KOPT-K1 (cell line): Measurements from ENCODE around the gene FYB1.

ENCODE experiments used
- H3K27ac ChIP-seq: fragments of 200-600 bp; sonication (generic); 2 replicates; pipeline ENCODE4 v1.5.1; 2016; ENCODE audit warnings: antibody characterized with exemption, mild to moderate bottlenecking, low read depth, low read length; ENCODE audit not compliant: poor library complexity, severe bottlenecking
- H3K36me3 ChIP-seq: fragments of 200-600 bp; sonication (generic); 2 replicates; pipeline ENCODE4 v1.5.1; 2017; ENCODE audit warnings: antibody characterized with exemption, mild to moderate bottlenecking, low read length, moderate library complexity; ENCODE audit not compliant: insufficient read depth
- H3K9me3 ChIP-seq: fragments of 200-600 bp; sonication (generic); 2 replicates; pipeline ENCODE4 v1.5.1; 2017; ENCODE audit warnings: antibody characterized with exemption, low read length, mild to moderate bottlenecking; ENCODE audit not compliant: insufficient read depth, poor library complexity, severe bottlenecking

The FYB1 gene

DNA sequence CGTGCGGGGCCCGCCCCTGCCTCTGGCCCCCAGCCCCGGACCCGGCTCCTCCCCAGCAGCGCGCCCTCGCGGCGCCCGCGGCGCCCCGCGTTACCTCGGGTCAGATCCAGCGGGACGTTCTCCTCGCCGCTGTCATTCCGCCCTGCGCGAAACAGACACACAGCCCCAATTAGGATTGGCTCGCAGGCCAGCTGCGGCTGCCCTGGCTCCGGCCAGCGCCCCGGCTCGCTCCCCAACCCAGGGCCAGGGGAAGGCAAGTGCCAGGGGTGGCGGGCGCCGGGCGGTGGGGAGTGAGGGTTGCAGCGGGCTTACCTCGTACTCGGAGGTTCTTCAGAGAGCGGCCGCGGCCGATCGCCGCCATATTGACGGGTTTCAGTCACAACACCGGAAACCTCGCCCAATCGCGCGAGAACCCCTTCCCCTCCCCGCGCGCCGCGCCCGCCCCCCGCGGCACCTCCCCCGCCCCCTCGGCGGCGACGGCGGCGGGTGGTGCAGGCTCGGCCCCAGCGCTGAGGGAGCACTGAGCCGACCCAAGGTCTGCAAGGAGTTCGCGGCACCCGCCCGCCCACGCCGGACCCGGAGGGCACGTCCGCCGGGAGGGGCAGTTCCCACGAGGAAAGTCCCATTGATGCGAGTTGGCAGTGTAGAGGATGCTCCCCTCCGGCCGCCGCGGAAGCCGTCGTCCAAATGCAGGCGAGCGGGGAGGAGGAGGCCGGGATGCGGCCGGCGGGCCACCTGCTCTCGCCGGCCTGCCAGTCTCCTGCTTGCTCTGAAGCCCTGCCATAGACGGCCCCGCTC, 145.1 kb downstream of the FYB1 start, which contains the start of gene RICTOR:
Gene RICTOR, minus strand, starts transcription at position 383 of the 798 bp plus-strand sequence. Its CDS starts 22 bp downstream, at position 361.
- no peaks in the 10 kb centered on the region for H3K9me3 ChIP-seq
- H3K36me3 ChIP-seq, result peaks cover 14% of the 10 kb centered on the region
- peak within 1 kb of the TSS; percentile 86 for H3K27ac ChIP-seq

DNA sequence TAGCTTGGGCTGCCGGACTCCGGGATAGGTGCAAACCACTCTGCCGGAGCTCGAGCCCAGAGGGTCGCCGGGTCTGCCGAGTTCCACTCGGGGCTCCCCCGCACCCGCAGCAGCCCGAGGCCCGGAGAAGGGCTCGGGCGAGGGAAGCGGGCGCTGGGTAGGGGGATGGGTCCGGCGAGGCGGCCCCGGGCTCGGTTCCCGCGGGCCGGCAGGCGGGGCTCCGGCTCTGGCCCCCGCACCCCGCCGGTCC, 145.7 kb downstream of the FYB1 start:
- Histone ChIP-seq H3K27ac (peak overlapping the region; percentile 86), H3K9me3 (peaks cover under 1% of the 10 kb centered on the region), H3K36me3 (peaks cover 20% of the 10 kb centered on the region)

DNA sequence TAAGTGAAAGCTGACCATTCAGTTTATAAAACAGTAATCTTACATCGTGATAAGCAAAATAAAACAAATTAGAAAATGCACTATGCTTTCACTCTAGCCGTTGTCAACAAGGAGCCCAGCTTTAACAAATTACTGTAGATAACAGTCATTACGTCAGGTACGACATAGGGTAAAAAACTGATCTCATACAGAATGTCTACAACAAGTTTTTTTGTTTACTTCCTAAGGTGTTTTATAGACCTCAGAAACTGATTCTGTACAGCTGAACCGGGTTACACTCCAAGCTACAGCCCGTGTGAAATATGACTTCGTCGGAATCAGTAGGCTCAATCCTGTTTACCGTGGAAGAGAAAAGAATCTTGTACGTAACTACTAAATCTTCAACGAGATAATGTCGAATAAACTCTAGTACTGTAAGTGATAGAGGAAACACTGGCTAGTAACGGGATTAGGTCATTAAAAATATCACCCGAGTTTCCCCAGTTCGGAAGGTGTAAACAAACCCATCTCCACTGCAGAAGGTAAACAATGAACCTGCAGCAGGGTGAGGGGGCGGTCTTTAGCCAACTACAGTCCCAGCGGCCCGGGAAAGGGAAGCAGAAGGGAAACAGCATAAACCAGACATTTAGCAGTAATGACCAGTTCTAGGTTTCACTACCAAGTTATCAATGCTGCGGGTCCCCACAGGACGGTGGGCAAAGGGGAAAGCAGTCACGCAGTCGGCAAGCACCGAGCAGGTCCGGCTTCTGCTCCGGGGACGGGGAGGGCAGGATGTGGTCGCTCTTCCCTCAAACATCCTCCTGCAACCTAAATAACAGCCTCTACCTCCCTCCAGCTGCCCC, 146.2 kb downstream of the FYB1 start:
- Histone ChIP-seq H3K27ac (peak overlapping the region; percentile 86), H3K36me3 (peaks cover 25% of the 10 kb centered on the region), H3K9me3 (peaks cover 6% of the 10 kb centered on the region)

DNA sequence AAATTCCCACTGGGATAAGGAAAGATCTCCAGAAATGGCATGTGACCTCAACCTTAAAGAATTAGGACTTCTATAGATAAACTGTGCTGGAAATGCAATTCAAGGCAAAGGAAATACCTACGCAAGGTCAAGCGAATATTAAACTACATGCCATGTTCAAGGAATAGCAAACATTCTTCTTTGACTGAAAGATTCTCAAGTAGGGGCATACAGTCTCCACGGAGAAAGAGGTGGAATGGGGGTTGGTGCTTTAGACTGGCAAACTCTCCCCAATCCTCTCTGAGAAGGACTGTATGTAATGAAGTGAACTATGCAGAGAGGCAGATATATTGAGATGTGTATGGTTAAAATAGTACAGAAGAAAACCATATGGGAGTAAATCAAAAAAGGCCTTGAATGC, 151.3 kb downstream of the FYB1 start:
- no peak overlapping the region for H3K27ac ChIP-seq
- H3K9me3 ChIP-seq, result peaks cover 32% of the 10 kb centered on the region
- peaks cover 57% of the 10 kb centered on the region for H3K36me3 ChIP-seq

DNA sequence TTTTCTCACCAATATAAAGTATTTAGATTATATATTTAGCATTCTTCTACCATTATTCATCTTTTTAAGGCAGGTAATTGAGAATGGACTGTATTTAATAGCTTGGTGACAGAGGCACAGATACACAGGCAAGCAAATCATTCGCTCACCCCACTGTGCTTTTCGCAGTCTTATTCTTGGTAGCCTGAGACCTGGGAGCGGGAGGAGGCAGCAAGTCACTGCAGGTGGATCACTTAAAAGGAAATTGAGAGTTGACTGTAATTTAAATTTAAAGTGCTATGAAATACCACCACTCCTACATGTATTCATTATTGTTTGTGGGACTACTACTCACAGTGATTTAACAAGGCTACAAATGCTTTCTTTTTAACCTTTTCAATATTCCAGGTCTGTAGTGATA, 154.9 kb downstream of the FYB1 start:
- H3K36me3 ChIP-seq, result peaks cover 44% of the 10 kb centered on the region
- H3K27ac ChIP-seq, result no peak overlapping the region
- peaks cover 32% of the 10 kb centered on the region for H3K9me3 ChIP-seq

DNA sequence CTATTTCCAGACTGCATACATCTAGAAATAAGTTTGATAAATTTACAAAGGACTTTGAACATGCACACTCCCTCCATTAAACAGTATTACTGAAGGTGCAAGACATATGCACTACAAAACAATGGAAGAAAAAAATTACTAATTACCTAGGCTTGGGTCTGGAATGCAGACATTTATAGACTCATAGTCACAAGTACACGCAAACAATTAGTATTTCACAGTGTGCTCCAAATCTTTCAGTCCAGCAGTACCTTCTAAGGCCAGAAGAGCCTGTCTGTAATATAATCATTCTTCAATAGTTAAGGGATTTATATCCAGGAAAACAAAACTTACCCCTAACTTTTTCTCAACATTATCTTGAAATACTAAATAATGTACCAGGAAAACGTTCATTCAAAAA, 156.3 kb downstream of the FYB1 start:
- H3K9me3 ChIP-seq, result peaks cover 25% of the 10 kb centered on the region
- H3K36me3 ChIP-seq, result peaks cover 30% of the 10 kb centered on the region
- H3K27ac ChIP-seq, result no peak overlapping the region

DNA sequence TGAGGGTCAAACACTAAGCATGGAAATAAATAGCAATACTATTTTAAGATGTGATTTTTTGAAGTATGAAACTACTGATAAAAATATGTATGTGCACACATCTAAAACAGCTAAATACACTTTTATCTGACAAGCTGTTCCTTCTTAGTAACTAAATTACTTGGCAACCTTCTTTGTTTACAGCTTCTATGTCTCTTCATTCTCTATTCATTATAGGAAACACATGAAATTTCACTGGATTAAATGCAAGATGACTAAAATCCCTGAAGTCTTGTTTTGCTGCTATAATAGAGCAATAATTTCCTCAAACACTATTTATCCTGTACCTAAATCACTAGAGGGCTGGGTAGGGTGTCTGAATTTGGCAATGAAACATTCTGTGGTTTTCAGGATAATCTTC, 156.8 kb downstream of the FYB1 start:
- no peak overlapping the region for H3K27ac ChIP-seq
- H3K36me3 ChIP-seq, result peaks cover 25% of the 10 kb centered on the region
- peaks cover 20% of the 10 kb centered on the region for H3K9me3 ChIP-seq

DNA sequence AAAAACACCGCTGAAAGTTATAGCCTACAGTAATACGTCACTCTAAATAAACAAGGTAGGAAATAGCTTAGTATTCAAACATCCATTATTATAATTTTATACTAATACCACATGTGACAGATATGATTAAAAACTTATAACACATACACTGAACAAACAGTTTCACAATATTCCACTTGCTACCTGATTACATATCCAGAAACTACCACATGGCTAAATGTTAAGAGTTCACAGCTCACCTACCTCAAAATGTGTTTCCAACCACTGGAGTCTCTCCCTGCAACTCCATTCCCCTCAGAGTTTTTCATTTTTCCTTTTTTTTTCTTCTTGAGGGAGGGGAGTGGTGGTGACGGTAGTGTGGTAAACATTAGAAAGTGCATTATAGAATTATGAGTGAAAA, 157.3 kb downstream of the FYB1 start:
- H3K36me3 ChIP-seq, result peaks cover 21% of the 10 kb centered on the region
- no peak overlapping the region for H3K27ac ChIP-seq
- peaks cover 16% of the 10 kb centered on the region for H3K9me3 ChIP-seq

DNA sequence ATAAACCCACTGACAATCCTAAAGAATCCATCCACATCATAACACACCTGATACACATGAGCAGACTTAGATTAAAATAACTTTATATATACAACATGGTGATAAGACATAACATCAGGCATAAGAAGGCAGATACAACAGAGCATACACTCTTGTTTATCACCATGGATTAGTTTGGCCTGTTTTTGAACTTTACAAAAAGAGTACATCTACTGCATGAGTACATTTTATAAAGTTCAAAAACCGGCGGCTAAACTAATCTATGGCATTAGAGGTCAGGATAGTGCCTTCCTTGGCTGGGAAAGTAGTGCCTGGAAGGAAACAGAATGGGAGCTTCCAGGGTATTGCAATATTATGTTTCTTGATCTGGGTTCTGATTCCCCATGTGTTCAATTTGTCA, 160.3 kb downstream of the FYB1 start:
- Histone ChIP-seq H3K27ac (no peak overlapping the region), H3K9me3 (no peaks in the 10 kb centered on the region), H3K36me3 (no peaks in the 10 kb centered on the region; the same call in 1 of the 2 replicates)

DNA sequence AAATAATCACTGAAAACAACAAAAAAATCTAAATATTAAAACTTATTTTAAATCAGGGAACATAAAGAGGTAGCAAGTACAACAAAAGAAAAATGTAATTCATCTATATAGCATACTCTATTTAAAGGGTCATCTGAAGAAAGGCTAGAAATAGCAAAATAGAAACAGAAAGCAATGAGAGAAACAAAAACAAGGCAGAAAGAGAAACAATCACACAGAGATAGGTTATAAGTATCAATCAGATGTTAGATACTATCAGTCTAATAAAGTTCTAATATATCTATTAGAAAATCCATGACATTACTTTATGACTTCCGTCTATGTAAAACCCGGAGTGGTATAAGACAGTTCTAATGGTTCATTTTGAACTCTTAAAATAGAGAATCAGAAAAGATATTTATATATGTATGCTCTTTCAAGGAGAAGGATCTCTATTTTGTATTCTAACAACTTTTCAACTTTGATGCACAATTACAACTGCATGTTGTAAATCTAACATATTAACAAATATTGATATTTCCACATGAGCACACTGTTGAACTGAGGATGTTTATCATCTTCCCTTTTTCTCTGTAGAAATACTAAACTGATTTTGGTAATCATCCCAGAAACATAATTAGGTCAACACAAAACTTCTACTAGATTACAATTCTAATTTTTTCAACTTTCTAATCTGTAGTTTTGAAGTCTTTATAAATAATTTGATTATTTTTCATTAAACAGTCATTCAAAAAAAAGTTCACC, 161.0 kb downstream of the FYB1 start:
- Histone ChIP-seq H3K27ac (peak overlapping the region; percentile 39), H3K9me3 (no peaks in the 10 kb centered on the region), H3K36me3 (no peaks in the 10 kb centered on the region; the same call in 1 of the 2 replicates)

DNA sequence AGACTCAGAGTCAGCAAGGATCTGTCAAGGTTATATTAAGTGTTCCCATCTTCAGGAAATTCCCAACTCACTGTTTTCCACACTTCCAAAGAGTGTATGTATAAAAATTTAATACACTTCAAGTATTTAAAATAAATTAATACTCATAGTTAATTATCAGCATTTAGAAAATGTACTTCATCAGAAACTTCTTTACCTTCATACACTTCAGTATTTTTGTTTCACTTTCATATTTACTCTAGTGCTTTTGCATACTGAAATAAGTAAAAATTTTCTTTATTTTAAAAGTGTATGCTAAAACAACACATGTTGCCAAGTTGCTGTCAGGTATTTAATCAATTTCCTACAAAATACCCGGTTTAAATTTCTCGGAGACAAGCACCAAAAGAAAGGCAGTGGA, 161.6 kb downstream of the FYB1 start:
- peak overlapping the region; percentile 39 for H3K27ac ChIP-seq
- no peaks in the 10 kb centered on the region; the same call in 1 of the 2 replicates for H3K36me3 ChIP-seq
- H3K9me3 ChIP-seq, result no peaks in the 10 kb centered on the region

DNA sequence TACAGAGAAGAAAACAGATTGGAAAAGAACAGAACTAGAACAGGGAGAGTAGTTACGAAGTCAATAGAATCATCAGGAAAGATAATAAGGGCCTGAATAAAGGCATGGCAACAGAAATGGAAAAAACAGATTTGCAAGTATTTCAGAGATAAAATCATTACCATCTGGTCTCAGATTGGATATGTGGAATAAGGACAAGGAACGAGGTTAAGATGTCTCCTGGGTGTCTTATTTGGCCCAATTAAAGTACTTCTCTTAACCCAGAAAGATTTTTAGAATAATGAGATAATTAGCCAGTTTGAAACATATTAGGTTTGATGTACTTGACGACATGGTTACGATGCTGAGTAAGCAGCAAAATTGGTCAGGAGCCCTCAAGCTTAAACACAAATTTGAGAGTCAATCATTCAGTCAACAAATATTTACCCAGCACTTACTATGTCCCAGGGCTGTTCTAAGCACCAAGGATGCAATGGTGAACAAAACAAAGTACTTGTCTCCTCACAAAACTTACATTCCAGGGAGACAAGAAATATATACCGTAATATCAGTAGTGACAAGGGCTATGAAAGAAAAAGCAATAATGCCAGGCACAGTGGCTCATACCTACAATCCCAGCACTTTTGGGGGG, 163.5 kb downstream of the FYB1 start:
- H3K27ac ChIP-seq, result no peak overlapping the region
- no peaks in the 10 kb centered on the region; the same call in 1 of the 2 replicates for H3K36me3 ChIP-seq

More for the DNA sequence above, 163.5 kb downstream of the FYB1 start:
- no peaks in the 10 kb centered on the region for H3K9me3 ChIP-seq
